AG04449 (cell line): ENCODE data around the gene PFKL.

Experiments
- CTCF ChIA-PET: fragments of 350-600 bp; formaldehyde crosslinking; extraction: SDS; loops from one replicate; lab custom pipeline; 2021; ENCODE audit warnings: antibody characterized with exemption; lab: Yijun Ruan, JAX
- POLR2A ChIA-PET: fragments of 400-600, 350-600 bp; formaldehyde crosslinking; extraction: SDS; loops from one replicate; lab custom pipeline; 2020; ENCODE audit warnings: antibody characterized with exemption, inconsistent platforms; lab: Yijun Ruan, JAX
- DNase-seq: peaks from one replicate; pipeline ENCODE4 v3.0.0-alpha.2; 2010; ENCODE audit warnings: low read depth, low spot score
- H3K4me3 ChIP-seq: 2 replicates; pipeline ENCODE4 v1.5.1; 2011; ENCODE audit warnings: low read depth, mild to moderate bottlenecking, control low read depth, low read length
- CTCF ChIP-seq: IDR thresholded peaks from one replicate; pipeline ENCODE4 v1.5.1; 2011; ENCODE audit warnings: mild to moderate bottlenecking, moderate library complexity, low read length, control low read depth, inconsistent platforms; ENCODE audit not compliant: insufficient read depth; ENCODE audit errors: missing control alignments

The PFKL gene

GRCh38 chr21:44323591-44323990 lies 23.7 kb downstream of the PFKL start:
- H3K4me3 ChIP-seq = no peak overlapping the region
- POLR2A ChIA-PET = no interaction called here
- DNase-seq = no peak
- no peak for TF ChIP-seq CTCF
- CTCF ChIA-PET = no interaction called here

GRCh38 chr21:44324106-44324853 lies 24.4 kb downstream of the PFKL start:
- no peak overlapping the region for H3K4me3 ChIP-seq
- CTCF ChIA-PET = no interaction called here
- POLR2A ChIA-PET = no interaction called here
- TF ChIP-seq CTCF = no peak
- DNase-seq = no peak

GRCh38 chr21:44324854-44325107 lies 24.9 kb downstream of the PFKL start:
- CTCF ChIA-PET = interaction anchor here (1.5 kb wide), 1 partner anchor 13 kb away, joined by 5 read pairs; no protein-coding TSS in a partner anchor
- no peak for TF ChIP-seq CTCF
- no peak overlapping the region for H3K4me3 ChIP-seq
- POLR2A ChIA-PET = no interaction called here
- no peak for DNase-seq

- POLR2A ChIA-PET = interaction anchor here (0.7 kb wide), 1 partner anchor 10 kb away, joined by 4 read pairs; no protein-coding TSS in a partner anchor
- TF ChIP-seq CTCF = no peak
- H3K4me3 ChIP-seq = no peak overlapping the region
- CTCF ChIA-PET = interaction anchor here (1.5 kb wide), 1 partner anchor 12 kb away, joined by 5 read pairs; no protein-coding TSS in a partner anchor
- DNase-seq = no peak
These were observed 25.8 kb downstream of the PFKL start for GRCh38 chr21:44325386-44326271.

GRCh38 chr21:44326272-44326647 lies 26.4 kb downstream of the PFKL start:
- CTCF ChIA-PET = interaction anchor here (1.5 kb wide), 1 partner anchor 11 kb away, joined by 5 read pairs; no protein-coding TSS in a partner anchor
- TF ChIP-seq CTCF = no peak
- no peak for DNase-seq
- no peak overlapping the region for H3K4me3 ChIP-seq
- POLR2A ChIA-PET = interaction anchor here (0.7 kb wide), 1 partner anchor 11 kb away, joined by 4 read pairs; no protein-coding TSS in a partner anchor
